ENCODE data around the gene PCDH9.

The PCDH9 gene

DNA sequence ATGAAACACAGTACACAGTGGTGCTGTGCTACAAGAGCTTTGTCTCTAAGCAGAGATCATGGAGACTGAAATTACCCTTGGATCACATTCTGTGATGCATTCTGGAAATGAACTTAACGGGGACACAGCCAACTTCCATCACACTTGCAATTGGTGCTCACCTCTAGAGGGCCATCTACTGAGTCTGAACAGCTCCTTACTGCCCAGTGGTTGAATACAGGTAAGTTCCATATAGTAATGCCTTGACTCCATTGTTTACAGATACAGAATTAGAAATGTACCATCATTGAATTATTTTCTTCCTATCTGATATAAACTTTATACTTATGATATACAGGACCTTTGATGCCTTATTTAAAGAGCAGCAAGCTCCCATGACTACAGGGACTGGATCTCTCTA, 686.4 kb downstream of the PCDH9 start:
- Histone ChIP-seq H3K4me1 (ENCODE audit: control insufficient read depth, insufficient read depth, low read length) (no peaks in the 10 kb centered on the region), H3K4me3 (ENCODE audit: low read depth, low read length) (no peak overlapping the region), H3K27me3 (ENCODE audit: control insufficient read depth, insufficient read depth, low read length) (no peaks in the 10 kb centered on the region), H3K9ac (ENCODE audit: low read depth, low read length) (no peak overlapping the region), H3K36me3 (ENCODE audit: control insufficient read depth, insufficient read depth, low read length) (no peaks in the 10 kb centered on the region), H3K9me3 (ENCODE audit: control insufficient read depth, insufficient read depth, low read length) (no peaks in the 10 kb centered on the region)

DNA sequence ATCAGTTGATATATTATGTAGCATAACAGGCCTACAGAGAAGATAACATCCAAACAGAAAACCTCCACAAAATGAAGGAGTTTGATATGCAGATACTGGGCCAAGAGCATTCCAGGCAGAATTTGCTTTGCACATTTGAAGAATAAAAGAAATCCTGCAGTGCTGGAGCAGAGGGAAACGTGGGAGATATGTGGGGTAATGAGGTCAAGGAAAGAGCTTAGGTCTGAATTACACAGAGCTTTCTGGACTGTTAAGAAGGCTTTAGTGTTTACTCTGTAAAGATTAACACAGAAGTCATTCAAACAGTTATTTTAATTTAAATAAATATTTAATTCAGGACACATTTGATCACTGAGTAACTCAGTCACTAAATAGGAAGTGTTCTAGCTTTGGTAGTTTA, 692.7 kb downstream of the PCDH9 start:
- no peak overlapping the region for H3K4me3 ChIP-seq (ENCODE audit: low read depth, low read length)
- H3K9ac ChIP-seq (ENCODE audit: low read depth, low read length) = no peak overlapping the region
- no peaks in the 10 kb centered on the region for H3K27me3 ChIP-seq (ENCODE audit: control insufficient read depth, insufficient read depth, low read length)
- no peaks in the 10 kb centered on the region for H3K9me3 ChIP-seq (ENCODE audit: control insufficient read depth, insufficient read depth, low read length)
- no peaks in the 10 kb centered on the region for H3K4me1 ChIP-seq (ENCODE audit: control insufficient read depth, insufficient read depth, low read length)
- no peaks in the 10 kb centered on the region for H3K36me3 ChIP-seq (ENCODE audit: control insufficient read depth, insufficient read depth, low read length)

DNA sequence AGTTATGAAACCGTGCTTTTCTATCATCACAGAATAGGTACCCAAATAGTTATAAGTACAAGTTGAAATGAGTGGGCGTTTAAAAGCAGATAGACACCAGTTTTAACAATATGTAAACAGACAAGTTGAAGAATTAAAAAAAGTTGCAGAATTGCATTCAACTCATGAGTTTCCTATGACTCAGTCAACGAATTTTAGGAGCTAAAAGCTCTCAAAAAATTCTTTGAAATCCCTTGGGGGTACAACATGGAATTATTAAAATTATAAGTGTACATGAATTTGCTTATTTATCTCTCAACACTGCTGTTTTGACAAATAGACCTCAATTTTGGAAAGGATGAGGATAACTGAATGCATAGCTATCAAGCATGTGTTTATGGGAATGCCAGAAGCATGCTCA, 693.4 kb downstream of the PCDH9 start:
- Histone ChIP-seq H3K4me3 (ENCODE audit: low read depth, low read length) (no peak overlapping the region), H3K36me3 (ENCODE audit: control insufficient read depth, insufficient read depth, low read length) (no peaks in the 10 kb centered on the region), H3K9me3 (ENCODE audit: control insufficient read depth, insufficient read depth, low read length) (no peaks in the 10 kb centered on the region), H3K9ac (ENCODE audit: low read depth, low read length) (no peak overlapping the region), H3K27me3 (ENCODE audit: control insufficient read depth, insufficient read depth, low read length) (no peaks in the 10 kb centered on the region), H3K4me1 (ENCODE audit: control insufficient read depth, insufficient read depth, low read length) (no peaks in the 10 kb centered on the region)

DNA sequence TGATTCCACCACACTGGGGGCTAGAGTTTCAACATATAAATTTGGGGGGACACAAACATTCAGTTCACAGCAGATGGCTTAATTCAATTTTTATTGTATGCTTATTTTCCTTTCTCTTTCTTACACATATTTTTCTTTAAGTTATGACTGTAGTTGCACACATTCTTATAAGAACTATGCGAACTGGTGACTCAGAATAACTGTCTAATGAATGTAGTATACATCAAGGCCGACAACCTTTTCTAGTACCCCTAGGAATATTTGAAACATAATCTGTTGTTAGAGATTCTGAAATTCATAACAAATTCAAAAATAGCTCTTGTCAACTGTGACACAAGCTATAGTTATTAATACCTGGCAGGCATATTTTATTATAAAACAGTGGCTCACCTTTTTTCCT, 695.6 kb downstream of the PCDH9 start:
- H3K4me1 ChIP-seq (ENCODE audit: control insufficient read depth, insufficient read depth, low read length) = peaks cover 11% of the 10 kb centered on the region
- H3K9ac ChIP-seq (ENCODE audit: low read depth, low read length) = no peak overlapping the region
- no peaks in the 10 kb centered on the region for H3K36me3 ChIP-seq (ENCODE audit: control insufficient read depth, insufficient read depth, low read length)
- H3K9me3 ChIP-seq (ENCODE audit: control insufficient read depth, insufficient read depth, low read length) = no peaks in the 10 kb centered on the region
- no peak overlapping the region for H3K4me3 ChIP-seq (ENCODE audit: low read depth, low read length)
- H3K27me3 ChIP-seq (ENCODE audit: control insufficient read depth, insufficient read depth, low read length) = no peaks in the 10 kb centered on the region

DNA sequence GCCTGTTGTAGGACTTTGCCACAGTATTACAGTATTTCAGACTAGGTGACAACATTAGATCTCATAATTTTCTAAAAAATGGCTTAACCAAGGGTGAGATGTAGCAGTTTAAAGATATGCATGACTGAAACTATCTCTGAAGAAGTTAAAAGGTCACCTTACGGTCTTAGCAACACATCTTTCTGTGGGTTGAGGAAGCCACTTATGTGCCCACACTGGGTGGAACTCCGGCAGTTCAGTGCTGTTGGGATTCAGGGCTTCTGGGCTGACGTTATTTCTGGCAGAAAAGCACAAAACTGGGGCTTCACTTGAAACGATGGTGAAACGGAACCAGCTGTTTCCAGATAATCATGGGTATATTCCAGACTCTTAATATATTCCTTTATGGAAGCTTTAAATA, 697.3 kb downstream of the PCDH9 start:
- H3K27me3 ChIP-seq (ENCODE audit: control insufficient read depth, insufficient read depth, low read length) = no peaks in the 10 kb centered on the region
- no peak overlapping the region for H3K9ac ChIP-seq (ENCODE audit: low read depth, low read length)
- H3K4me3 ChIP-seq (ENCODE audit: low read depth, low read length) = no peak overlapping the region

DNA sequence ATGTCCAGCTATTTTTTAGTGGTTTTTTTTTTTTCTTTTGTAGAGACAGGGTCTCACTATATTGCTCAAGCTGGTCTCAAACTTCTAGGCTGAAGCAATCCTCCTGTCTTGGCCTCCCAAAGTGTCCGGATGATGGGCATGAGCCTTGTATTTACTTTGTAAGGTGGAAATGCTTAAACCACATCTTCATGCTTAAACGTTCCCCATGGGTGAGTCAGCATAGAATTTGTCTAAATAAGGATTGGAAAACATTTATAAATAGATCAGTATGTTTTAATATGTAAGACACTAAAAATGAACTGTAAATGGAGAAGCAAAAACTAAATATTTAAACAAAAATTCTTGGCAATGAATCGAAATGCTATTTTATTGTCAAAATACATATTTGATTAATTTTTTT, 698.0 kb downstream of the PCDH9 start:
- no peaks in the 10 kb centered on the region for H3K9me3 ChIP-seq (ENCODE audit: control insufficient read depth, insufficient read depth, low read length)
- H3K36me3 ChIP-seq (ENCODE audit: control insufficient read depth, insufficient read depth, low read length) = no peaks in the 10 kb centered on the region
- H3K4me1 ChIP-seq (ENCODE audit: control insufficient read depth, insufficient read depth, low read length) = peaks cover 23% of the 10 kb centered on the region
- no peak overlapping the region for H3K9ac ChIP-seq (ENCODE audit: low read depth, low read length)
- H3K4me3 ChIP-seq (ENCODE audit: low read depth, low read length) = no peak overlapping the region
- no peaks in the 10 kb centered on the region for H3K27me3 ChIP-seq (ENCODE audit: control insufficient read depth, insufficient read depth, low read length)

More for the DNA sequence above, 697.3 kb downstream of the PCDH9 start:
- Histone ChIP-seq H3K4me1 (ENCODE audit: control insufficient read depth, insufficient read depth, low read length) (peaks cover 23% of the 10 kb centered on the region), H3K9me3 (ENCODE audit: control insufficient read depth, insufficient read depth, low read length) (no peaks in the 10 kb centered on the region), H3K36me3 (ENCODE audit: control insufficient read depth, insufficient read depth, low read length) (no peaks in the 10 kb centered on the region)

DNA sequence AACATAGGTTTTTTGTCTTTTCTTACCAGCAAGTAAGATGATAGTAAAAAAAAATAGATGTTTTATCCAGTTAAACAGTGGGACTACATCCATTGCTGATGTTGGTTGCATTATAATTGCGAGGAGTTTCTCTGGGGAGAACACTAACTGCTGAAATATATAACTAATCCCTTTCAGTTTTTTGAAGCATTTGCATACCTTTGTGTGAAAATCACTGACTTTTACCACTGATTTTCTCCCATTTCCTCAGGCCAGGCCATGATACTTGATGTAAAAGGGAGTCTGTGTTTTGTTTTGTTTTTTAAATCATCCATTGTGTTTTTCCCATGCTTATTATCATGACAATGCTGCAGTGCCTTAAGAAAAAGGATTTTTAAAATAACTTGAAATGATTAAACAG, 699.5 kb downstream of the PCDH9 start:
- Histone ChIP-seq H3K9ac (ENCODE audit: low read depth, low read length) (no peak overlapping the region), H3K36me3 (ENCODE audit: control insufficient read depth, insufficient read depth, low read length) (no peaks in the 10 kb centered on the region), H3K4me1 (ENCODE audit: control insufficient read depth, insufficient read depth, low read length) (peaks cover 23% of the 10 kb centered on the region), H3K4me3 (ENCODE audit: low read depth, low read length) (no peak overlapping the region), H3K27me3 (ENCODE audit: control insufficient read depth, insufficient read depth, low read length) (no peaks in the 10 kb centered on the region), H3K9me3 (ENCODE audit: control insufficient read depth, insufficient read depth, low read length) (no peaks in the 10 kb centered on the region)

DNA sequence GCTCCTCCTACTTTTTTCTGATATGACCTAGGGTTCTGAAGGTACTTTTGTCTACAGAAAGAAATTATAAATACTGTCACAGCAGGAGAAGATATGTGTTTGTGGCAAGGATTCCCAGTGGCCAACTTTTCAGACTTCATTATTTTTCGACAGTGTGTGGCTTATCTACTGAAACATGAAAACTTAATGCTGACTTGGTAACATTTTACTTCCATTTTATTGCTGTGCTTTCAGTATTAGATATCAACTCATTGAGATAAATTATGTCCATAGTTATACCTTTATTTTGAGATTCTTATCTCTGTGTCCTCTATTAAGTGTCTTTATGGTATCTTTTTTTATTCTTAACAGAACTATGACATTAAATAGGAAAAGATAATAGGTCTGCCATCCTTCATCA, 700.0 kb downstream of the PCDH9 start:
- Histone ChIP-seq H3K9ac (ENCODE audit: low read depth, low read length) (no peak overlapping the region), H3K27me3 (ENCODE audit: control insufficient read depth, insufficient read depth, low read length) (no peaks in the 10 kb centered on the region), H3K4me3 (ENCODE audit: low read depth, low read length) (no peak overlapping the region), H3K36me3 (ENCODE audit: control insufficient read depth, insufficient read depth, low read length) (no peaks in the 10 kb centered on the region), H3K9me3 (ENCODE audit: control insufficient read depth, insufficient read depth, low read length) (no peaks in the 10 kb centered on the region), H3K4me1 (ENCODE audit: control insufficient read depth, insufficient read depth, low read length) (peaks cover 23% of the 10 kb centered on the region)

DNA sequence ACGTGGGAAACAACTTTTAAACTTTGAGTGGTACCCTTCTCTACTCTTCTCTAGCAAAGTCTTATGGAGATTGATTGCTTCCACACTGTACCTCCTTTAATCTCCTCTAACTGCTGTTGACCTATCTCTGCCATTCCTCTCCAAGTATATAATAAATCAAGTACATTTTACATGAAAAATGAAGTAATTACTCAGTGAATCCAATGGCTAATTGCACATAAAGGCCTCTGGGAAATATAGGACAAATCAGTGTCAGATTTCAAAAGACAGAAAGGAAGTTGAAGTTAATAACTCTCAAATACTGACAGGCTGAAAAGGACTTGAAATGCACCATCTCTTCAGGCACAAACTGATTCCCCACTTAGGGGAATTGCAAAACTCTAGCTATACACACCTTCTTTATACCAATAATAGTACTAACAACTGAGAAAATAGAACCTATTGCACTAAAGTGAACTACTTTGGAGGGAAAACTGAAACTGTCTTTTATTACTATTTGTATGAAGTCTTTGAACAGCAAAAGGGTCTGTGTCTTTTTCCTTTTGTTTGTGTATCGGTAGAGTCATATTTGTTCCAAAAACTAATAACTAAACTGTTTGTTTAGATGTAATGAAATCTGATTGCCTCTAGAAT, 701.1 kb downstream of the PCDH9 start:
- H3K36me3 ChIP-seq (ENCODE audit: control insufficient read depth, insufficient read depth, low read length) = no peaks in the 10 kb centered on the region
- H3K4me1 ChIP-seq (ENCODE audit: control insufficient read depth, insufficient read depth, low read length) = peaks cover 23% of the 10 kb centered on the region
- no peaks in the 10 kb centered on the region for H3K27me3 ChIP-seq (ENCODE audit: control insufficient read depth, insufficient read depth, low read length)
- no peak overlapping the region for H3K4me3 ChIP-seq (ENCODE audit: low read depth, low read length)
- H3K9me3 ChIP-seq (ENCODE audit: control insufficient read depth, insufficient read depth, low read length) = no peaks in the 10 kb centered on the region
- no peak overlapping the region for H3K9ac ChIP-seq (ENCODE audit: low read depth, low read length)

DNA sequence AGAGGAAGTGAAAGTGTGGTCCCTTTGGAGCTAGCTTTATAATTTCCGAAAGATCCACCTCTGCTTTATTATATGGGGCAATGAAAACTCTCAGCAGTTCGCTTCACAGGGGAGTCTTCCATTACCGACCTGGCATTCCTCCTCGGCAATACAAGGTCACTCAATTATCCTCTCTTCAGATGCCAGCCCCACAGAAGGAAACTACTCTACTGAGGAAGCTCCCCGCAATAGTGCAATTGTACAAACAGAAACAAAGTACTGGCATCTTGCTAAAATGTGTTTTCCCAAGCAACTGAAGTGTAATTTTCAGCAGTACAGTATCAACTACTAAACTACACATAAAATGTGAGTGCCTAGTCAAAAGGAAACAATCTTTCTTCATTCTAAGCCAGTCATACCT, 702.0 kb downstream of the PCDH9 start:
- Histone ChIP-seq H3K36me3 (ENCODE audit: control insufficient read depth, insufficient read depth, low read length) (no peaks in the 10 kb centered on the region), H3K9ac (ENCODE audit: low read depth, low read length) (no peak overlapping the region), H3K27me3 (ENCODE audit: control insufficient read depth, insufficient read depth, low read length) (no peaks in the 10 kb centered on the region), H3K9me3 (ENCODE audit: control insufficient read depth, insufficient read depth, low read length) (no peaks in the 10 kb centered on the region), H3K4me3 (ENCODE audit: low read depth, low read length) (no peak overlapping the region), H3K4me1 (ENCODE audit: control insufficient read depth, insufficient read depth, low read length) (peaks cover 23% of the 10 kb centered on the region)

DNA sequence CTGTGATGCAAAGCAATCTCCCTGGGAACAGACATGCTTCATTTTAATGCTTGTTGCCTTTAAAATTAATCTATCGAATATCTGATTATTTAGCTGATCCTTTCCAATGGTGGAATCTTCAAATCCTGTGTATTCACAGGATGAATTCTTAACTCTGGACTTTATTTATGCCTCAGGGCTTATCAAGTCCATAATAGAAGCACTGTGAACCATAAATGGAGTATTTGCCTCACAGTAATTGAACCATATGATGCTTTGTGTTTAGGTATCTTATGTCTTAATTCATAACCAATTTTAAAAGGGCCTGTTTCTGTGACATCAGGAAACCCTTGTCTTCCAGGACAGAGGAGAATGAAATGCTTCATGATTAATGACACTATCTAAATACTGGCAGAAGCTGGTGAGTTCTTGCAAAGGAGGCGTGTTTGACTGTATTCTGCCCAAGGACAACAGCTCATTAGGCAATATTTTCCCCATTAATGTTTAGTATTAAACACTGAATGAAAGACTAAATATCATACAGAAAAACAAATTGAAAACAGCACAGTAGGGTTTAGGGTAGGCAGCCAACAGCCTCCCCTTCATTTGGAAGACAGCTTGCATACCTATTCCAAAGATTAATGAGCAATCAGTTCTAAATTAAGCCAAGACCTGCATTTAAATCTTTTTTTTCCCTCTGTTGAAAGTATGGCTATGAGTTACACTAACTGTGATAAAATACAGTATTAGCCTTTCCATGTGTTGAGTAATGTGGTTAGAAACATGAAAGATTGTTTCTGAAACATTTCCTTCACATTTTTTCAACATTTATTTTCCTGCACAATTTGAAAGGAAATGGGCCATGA, 709.4 kb downstream of the PCDH9 start:
- Histone ChIP-seq H3K9me3 (ENCODE audit: control insufficient read depth, insufficient read depth, low read length) (no peaks in the 10 kb centered on the region), H3K27me3 (ENCODE audit: control insufficient read depth, insufficient read depth, low read length) (no peaks in the 10 kb centered on the region), H3K4me1 (ENCODE audit: control insufficient read depth, insufficient read depth, low read length) (no peaks in the 10 kb centered on the region), H3K36me3 (ENCODE audit: control insufficient read depth, insufficient read depth, low read length) (no peaks in the 10 kb centered on the region), H3K9ac (ENCODE audit: low read depth, low read length) (no peak overlapping the region), H3K4me3 (ENCODE audit: low read depth, low read length) (no peak overlapping the region)

DNA sequence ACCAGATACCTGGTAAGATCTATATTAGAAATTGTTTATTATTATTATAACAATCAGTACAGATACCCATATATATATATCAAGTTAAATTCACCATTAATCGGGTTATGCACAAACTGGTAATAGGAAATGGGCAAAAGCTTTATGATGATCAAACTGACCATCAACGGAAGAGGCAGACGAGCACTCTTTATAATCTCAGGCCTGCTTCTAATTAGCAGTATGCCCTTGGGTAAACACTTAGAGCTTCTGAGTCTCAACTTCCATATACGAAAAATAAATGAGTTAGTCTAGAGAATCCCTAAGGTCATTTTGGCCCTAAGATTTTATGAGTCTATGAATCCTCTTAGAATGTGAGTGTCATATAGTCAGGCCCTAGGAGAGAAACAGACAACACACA, 710.9 kb downstream of the PCDH9 start:
- no peaks in the 10 kb centered on the region for H3K9me3 ChIP-seq (ENCODE audit: control insufficient read depth, insufficient read depth, low read length)
- no peaks in the 10 kb centered on the region for H3K36me3 ChIP-seq (ENCODE audit: control insufficient read depth, insufficient read depth, low read length)
- H3K27me3 ChIP-seq (ENCODE audit: control insufficient read depth, insufficient read depth, low read length) = no peaks in the 10 kb centered on the region
- no peak overlapping the region for H3K4me3 ChIP-seq (ENCODE audit: low read depth, low read length)
- no peaks in the 10 kb centered on the region for H3K4me1 ChIP-seq (ENCODE audit: control insufficient read depth, insufficient read depth, low read length)
- no peak overlapping the region for H3K9ac ChIP-seq (ENCODE audit: low read depth, low read length)
